HL-60 (cell line): ENCODE results near the gene ITPK1.

Experiments
- GABPA ChIP-seq: IDR thresholded peaks from 2 replicates; pipeline ENCODE4 v1.6.1; 2012; ENCODE audit warnings: low read depth
- POLR2AphosphoS5 ChIP-seq: IDR thresholded peaks from 2 replicates; pipeline ENCODE4 v1.6.1; 2012; ENCODE audit warnings: low read depth
- TF ChIP-seq, protein P1 (sequence below): IDR thresholded peaks from one replicate; pipeline ENCODE4 v1.5.1; 2011; ENCODE audit warnings: low read length, control low read depth, inconsistent platforms; ENCODE audit not compliant: insufficient read depth
- TF ChIP-seq, protein P2 (sequence below): IDR thresholded peaks from 2 replicates; pipeline ENCODE4 v1.6.1; 2012; ENCODE audit warnings: low read depth; ENCODE audit not compliant: insufficient replicate concordance

DNA sequence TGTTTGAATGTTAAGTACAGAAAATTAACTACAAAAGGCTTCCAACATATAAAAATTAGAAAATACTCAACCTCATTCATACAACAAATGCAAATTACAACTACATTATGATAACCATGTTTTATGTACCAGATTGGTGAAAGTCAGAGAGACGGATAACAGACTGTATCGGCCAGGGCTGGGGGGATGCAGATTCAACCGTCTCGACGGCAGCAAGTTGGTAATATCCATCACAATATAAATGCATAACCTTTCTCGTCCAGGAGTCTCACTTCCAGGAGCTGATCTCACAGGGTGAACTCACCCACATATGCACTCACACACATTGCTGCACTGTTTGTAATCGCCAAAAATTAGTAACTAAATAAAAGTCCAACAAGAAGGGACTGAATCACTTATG lies 89.4 kb downstream of the ITPK1 start:
- TF ChIP-seq, protein P1, sequence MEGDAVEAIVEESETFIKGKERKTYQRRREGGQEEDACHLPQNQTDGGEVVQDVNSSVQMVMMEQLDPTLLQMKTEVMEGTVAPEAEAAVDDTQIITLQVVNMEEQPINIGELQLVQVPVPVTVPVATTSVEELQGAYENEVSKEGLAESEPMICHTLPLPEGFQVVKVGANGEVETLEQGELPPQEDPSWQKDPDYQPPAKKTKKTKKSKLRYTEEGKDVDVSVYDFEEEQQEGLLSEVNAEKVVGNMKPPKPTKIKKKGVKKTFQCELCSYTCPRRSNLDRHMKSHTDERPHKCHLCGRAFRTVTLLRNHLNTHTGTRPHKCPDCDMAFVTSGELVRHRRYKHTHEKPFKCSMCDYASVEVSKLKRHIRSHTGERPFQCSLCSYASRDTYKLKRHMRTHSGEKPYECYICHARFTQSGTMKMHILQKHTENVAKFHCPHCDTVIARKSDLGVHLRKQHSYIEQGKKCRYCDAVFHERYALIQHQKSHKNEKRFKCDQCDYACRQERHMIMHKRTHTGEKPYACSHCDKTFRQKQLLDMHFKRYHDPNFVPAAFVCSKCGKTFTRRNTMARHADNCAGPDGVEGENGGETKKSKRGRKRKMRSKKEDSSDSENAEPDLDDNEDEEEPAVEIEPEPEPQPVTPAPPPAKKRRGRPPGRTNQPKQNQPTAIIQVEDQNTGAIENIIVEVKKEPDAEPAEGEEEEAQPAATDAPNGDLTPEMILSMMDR, result no peak
- TF ChIP-seq, protein P2, sequence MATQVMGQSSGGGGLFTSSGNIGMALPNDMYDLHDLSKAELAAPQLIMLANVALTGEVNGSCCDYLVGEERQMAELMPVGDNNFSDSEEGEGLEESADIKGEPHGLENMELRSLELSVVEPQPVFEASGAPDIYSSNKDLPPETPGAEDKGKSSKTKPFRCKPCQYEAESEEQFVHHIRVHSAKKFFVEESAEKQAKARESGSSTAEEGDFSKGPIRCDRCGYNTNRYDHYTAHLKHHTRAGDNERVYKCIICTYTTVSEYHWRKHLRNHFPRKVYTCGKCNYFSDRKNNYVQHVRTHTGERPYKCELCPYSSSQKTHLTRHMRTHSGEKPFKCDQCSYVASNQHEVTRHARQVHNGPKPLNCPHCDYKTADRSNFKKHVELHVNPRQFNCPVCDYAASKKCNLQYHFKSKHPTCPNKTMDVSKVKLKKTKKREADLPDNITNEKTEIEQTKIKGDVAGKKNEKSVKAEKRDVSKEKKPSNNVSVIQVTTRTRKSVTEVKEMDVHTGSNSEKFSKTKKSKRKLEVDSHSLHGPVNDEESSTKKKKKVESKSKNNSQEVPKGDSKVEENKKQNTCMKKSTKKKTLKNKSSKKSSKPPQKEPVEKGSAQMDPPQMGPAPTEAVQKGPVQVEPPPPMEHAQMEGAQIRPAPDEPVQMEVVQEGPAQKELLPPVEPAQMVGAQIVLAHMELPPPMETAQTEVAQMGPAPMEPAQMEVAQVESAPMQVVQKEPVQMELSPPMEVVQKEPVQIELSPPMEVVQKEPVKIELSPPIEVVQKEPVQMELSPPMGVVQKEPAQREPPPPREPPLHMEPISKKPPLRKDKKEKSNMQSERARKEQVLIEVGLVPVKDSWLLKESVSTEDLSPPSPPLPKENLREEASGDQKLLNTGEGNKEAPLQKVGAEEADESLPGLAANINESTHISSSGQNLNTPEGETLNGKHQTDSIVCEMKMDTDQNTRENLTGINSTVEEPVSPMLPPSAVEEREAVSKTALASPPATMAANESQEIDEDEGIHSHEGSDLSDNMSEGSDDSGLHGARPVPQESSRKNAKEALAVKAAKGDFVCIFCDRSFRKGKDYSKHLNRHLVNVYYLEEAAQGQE, result no peak
- TF ChIP-seq POLR2AphosphoS5 (no peak), GABPA (no peak)
